ENCODE measurements around the gene TNKS1BP1.

- TF ChIP-seq CTCF (IDR thresholded peaks at IDR 0.05) (no peak), POLR2AphosphoS5 (IDR thresholded peaks at IDR 0.05) (no peak), POLR2A (IDR thresholded peaks at IDR 0.05) (no peak), EP300 (IDR thresholded peaks at IDR 0.05) (no peak)
Measured at GRCh38 chr11:57330029-57330428, 5.3 kb upstream of the TNKS1BP1 start.
